ENCODE results near the gene SLC38A2.

Gene SLC38A2

DNA sequence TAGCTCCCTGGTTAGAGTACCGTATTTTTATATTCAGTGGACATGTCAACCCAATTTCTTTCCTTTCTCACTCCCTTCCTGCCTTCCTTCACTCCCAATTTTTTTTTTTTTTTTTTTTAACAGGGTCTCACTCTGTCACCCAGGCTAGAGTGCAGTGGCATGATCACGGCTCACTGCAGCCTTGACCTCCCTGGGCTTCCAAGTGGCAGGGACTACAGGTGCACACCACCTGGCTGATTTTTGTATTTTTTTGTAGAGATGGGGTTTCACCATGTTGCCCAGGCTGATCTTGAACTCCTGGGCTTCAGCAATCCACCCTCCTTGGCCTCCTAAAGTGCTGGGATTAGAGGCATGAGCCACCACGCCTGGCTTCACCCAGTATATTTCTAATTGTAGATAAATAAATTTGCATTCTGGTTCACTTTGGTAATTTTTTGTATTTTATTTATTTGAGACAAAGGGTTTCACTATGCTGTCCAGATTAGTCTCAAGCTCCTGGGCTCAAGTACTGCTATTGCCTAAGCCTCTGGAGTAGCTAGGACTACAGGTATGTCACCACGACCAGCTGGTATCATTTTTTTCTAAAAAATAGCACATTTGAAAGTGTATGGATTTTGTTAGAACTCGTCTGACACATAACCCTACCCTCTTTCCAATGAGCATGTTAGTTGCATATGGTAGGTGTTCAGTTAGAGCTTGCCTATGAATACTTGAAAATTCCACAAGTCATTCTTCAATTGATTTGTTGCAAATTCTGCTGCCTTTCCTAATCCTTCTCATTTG, 15.7 kb downstream of the SLC38A2 start:
- TF ChIP-seq, protein P1, sequence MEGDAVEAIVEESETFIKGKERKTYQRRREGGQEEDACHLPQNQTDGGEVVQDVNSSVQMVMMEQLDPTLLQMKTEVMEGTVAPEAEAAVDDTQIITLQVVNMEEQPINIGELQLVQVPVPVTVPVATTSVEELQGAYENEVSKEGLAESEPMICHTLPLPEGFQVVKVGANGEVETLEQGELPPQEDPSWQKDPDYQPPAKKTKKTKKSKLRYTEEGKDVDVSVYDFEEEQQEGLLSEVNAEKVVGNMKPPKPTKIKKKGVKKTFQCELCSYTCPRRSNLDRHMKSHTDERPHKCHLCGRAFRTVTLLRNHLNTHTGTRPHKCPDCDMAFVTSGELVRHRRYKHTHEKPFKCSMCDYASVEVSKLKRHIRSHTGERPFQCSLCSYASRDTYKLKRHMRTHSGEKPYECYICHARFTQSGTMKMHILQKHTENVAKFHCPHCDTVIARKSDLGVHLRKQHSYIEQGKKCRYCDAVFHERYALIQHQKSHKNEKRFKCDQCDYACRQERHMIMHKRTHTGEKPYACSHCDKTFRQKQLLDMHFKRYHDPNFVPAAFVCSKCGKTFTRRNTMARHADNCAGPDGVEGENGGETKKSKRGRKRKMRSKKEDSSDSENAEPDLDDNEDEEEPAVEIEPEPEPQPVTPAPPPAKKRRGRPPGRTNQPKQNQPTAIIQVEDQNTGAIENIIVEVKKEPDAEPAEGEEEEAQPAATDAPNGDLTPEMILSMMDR (IDR thresholded peaks at IDR 0.05; ENCODE audit: control insufficient read depth, insufficient read depth, low read depth, low read length, missing control alignments): no peak
- DNase-seq (ENCODE audit: low read depth): no peak
- H3K4me3 ChIP-seq (ENCODE audit: control insufficient read depth, low read depth, low read length): no peak overlapping the region

DNA sequence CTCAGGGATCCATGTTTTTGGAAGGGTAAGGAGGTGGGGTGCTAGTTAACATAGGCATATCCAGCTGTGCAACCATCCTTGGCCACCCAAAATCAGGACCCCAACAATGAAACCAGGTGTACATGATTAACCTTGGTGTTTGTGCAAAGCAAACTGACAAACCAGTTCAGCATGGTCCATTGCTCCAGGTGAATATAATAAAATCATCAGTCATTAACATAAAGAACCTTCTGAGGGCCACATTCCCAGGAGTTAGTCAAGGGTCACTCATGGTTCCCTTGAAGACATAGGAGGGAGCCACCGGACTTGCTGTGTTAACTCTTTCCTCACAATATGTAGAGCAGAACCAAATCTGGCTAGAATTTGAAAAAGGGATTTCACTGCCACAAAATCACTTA, 17.8 kb downstream of the SLC38A2 start:
- TF ChIP-seq, protein P1 (IDR thresholded peaks at IDR 0.05; ENCODE audit: control insufficient read depth, insufficient read depth, low read depth, low read length, missing control alignments): no peak
- no peak for DNase-seq (ENCODE audit: low read depth)
- H3K4me3 ChIP-seq (ENCODE audit: control insufficient read depth, low read depth, low read length): no peak overlapping the region

DNA sequence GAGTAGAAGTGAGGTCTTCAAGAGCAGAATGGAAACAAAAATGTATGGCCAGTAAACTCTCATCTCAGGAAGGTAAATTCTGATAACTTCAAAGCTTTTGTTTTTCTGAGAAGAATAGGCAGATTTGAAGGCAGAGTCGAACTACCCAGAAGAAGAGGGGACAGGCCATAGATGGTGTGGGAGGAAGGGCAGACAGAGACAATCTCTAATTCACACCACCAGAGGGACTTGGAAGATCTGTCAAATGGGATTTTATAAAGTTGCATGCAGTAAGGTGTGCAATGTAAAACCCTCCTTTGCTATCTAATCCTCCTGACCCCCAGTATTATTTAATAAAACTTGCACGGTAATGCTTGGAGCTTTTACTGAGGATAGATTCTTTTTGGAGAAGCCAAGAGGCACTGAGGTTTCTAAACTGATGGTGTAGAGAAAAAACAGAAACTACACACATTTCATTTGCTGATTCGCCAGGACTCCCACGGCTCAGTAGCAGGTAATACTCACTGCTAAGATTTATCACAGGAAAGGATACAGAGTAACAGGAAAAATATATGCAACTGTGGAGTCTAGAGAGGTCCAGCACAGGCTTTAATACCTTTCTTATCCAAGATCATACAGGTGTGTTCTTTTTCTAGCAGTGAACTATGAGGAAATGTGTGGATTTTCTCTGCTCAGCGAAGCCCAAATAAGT, 18.3 kb downstream of the SLC38A2 start:
- TF ChIP-seq, protein P1 (IDR thresholded peaks at IDR 0.05; ENCODE audit: control insufficient read depth, insufficient read depth, low read depth, low read length, missing control alignments): no peak
- no peak overlapping the region for H3K4me3 ChIP-seq (ENCODE audit: control insufficient read depth, low read depth, low read length)

DNA sequence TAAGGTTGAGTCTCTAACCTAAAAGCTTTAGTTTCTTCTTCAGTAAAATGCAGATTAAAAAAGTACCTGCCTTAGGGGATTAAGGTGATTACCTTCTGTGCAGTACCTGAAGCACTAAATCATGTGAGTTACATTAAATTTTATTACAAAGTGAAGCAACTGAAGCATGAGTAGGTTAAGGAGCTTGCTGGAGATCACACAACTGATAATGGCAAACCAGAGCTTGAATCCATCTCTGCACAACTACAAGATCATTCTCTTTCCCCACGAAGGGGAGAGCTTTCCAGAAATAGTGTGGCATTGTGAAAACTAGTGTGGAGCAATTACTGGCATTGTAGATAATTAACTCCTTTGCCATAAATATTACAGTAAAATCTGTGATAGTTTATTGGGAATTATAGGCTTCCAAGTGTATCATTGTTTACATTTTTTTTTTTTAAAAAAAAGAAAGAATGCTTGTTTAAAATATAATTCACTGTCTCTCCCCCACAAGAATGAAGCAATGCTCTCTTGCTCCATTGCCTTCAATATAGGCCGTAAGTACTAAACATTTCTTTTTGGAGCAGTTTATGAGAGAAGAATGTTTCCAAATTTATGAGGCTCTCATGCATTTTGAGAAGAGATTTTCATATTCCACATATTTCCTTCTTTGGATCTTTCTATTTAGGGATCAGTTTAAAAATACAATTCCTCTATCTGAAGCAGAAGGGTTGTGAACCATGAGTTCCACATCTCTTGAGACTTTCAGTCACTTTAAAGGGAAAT, 20.5 kb downstream of the SLC38A2 start:
- DNase-seq (ENCODE audit: low read depth): no peak
- TF ChIP-seq, protein P1 (IDR thresholded peaks at IDR 0.05; ENCODE audit: control insufficient read depth, insufficient read depth, low read depth, low read length, missing control alignments): no peak
- no peak overlapping the region for H3K4me3 ChIP-seq (ENCODE audit: control insufficient read depth, low read depth, low read length)

More for the DNA sequence above, 18.3 kb downstream of the SLC38A2 start:
- no peak for DNase-seq (ENCODE audit: low read depth)

DNA sequence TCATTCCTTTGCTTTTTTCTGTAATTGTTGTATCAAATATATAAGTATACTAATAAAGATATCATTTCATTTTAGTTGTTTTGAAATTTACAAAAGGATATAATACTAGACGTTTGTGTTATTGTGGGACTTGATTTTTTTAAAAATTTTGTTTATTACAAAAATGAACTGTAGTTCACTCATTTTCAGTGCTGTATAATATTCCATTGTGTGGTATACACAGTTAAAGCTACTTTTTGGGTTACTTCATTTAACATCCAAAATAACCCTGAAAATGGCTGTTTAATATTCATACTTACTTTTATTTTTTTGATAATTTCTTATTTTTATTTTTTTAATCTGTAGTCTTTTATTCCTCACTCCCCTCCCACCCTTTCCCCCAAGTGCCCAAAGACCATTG, 21.4 kb downstream of the SLC38A2 start:
- no peak for DNase-seq (ENCODE audit: low read depth)
- no peak overlapping the region for H3K4me3 ChIP-seq (ENCODE audit: control insufficient read depth, low read depth, low read length)
- TF ChIP-seq, protein P1 (IDR thresholded peaks at IDR 0.05; ENCODE audit: control insufficient read depth, insufficient read depth, low read depth, low read length, missing control alignments): no peak

DNA sequence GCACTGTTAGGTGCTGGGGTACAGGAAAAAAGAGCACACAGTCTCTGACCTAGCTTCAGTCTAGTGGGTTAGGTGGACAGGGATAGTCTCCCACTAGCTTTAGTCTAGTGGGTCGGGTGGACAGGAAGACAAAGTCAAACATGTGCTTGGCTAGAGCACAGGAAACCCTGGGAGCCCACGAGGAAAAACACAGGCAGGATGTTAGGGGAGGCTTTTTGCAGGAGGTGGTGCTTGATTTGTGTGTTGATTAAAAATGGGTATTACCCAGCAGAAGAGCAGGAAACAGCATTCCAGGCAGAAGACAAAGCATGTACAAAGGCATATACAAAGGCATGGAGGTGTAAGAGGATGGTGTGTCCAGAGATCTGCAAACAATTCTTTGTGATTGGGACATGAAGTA, 23.3 kb downstream of the SLC38A2 start:
- no peak for DNase-seq (ENCODE audit: low read depth)
- no peak overlapping the region for H3K4me3 ChIP-seq (ENCODE audit: control insufficient read depth, low read depth, low read length)
- TF ChIP-seq, protein P1 (IDR thresholded peaks at IDR 0.05; ENCODE audit: control insufficient read depth, insufficient read depth, low read depth, low read length, missing control alignments): no peak

Data from AG09309 (cell line).